Measurements from ENCODE around the gene CCDC12. TPM values are rescaled to one million over a fixed set of nuclear protein-coding genes. Genes with fewer than 3 reads are reported as not detected.

CCDC12 gene
- total RNA-seq, 4 donors from 2014 or later: 43.2 to 60.6 (median 51.8) TPM

GRCh38 chr3:46978985-46979944, 2.7 kb upstream of the CCDC12 start, which contains the start of gene NBEAL2:
Gene NBEAL2 (plus strand): TSS chr3:46979666. CDS start chr3:46979862, 196 bp downstream.
- 1 to 2% methylated on average over 17 to 46 of the region's 73 CpGs for WGBS, 2 donors
- DNase-seq: peak; percentile 97
- intact Hi-C loops (cut with DNase I): no loop called here
- Histone ChIP-seq H3K36me3 (no peaks in the 10 kb centered on the region), H3K27ac (peak within 1 kb of the TSS; percentile 58 to 83 (median 72)), H3K4me1 (peaks cover 29 to 46% of the 10 kb centered on the region in 2 donors), H3K4me3 (replicated peaks in 1 of 3) (peak within 1 kb of the TSS in 2 of 3 donors; percentile 47 to 58), H3K27me3 (no peaks in the 10 kb centered on the region), H3K9me3 (no peaks in the 10 kb centered on the region)
- TF ChIP-seq CTCF (IDR thresholded peaks at IDR 0.05): peak in 3 of 6 experiments; percentile 5 to 23 (median 17)
- peak in 1 of 2 donors; percentile 88 for TF ChIP-seq POLR2A (IDR thresholded peaks at IDR 0.05)

GRCh38 chr3:46978381-46978780, 1.8 kb upstream of the CCDC12 start:
- Histone ChIP-seq H3K4me3 (replicated peaks in 1 of 3) (no peak overlapping the region), H3K36me3 (no peaks in the 10 kb centered on the region), H3K27ac (peak overlapping the region in 2 of 3 donors; percentile 72 to 83), H3K4me1 (peaks cover 29 to 46% of the 10 kb centered on the region in 2 donors), H3K27me3 (no peaks in the 10 kb centered on the region), H3K9me3 (no peaks in the 10 kb centered on the region)
- no peak for TF ChIP-seq CTCF (IDR thresholded peaks at IDR 0.05)
- no peak for TF ChIP-seq POLR2A (IDR thresholded peaks at IDR 0.05)
- WGBS, 2 donors: 96 to 97% methylated on average over 4 to 8 of the region's 9 CpGs
- no peak for DNase-seq
- intact Hi-C loops (cut with DNase I): no loop called here

GRCh38 chr3:46977811-46978195, 1.3 kb upstream of the CCDC12 start:
- H3K27me3 ChIP-seq: no peaks in the 10 kb centered on the region
- DNase-seq: no peak
- no peaks in the 10 kb centered on the region for H3K9me3 ChIP-seq
- TF ChIP-seq CTCF (IDR thresholded peaks at IDR 0.05) (no peak), POLR2A (IDR thresholded peaks at IDR 0.05) (no peak)
- H3K4me1 ChIP-seq: peaks cover 29 to 46% of the 10 kb centered on the region in 2 donors
- intact Hi-C loops (cut with DNase I): no loop called here
- peak overlapping the region in 2 of 3 donors; percentile 72 to 83 for H3K27ac ChIP-seq
- no peaks in the 10 kb centered on the region for H3K36me3 ChIP-seq
- no peak overlapping the region for H3K4me3 ChIP-seq (replicated peaks in 1 of 3)
- 89 to 98% methylated on average over 3 to 5 of the region's 5 CpGs for WGBS, 2 donors

GRCh38 chr3:46974421-46975171, 1.9 kb downstream of the CCDC12 start:
- TF ChIP-seq CTCF (IDR thresholded peaks at IDR 0.05) (no peak), POLR2A (IDR thresholded peaks at IDR 0.05) (no peak)
- WGBS, 2 donors: 81 to 86% methylated on average over 9 of the region's 9 CpGs
- Histone ChIP-seq H3K4me3 (replicated peaks in 1 of 3) (no peak overlapping the region), H3K27ac (no peak overlapping the region), H3K27me3 (no peaks in the 10 kb centered on the region), H3K4me1 (peaks cover 23 to 47% of the 10 kb centered on the region in 2 donors), H3K36me3 (no peaks in the 10 kb centered on the region), H3K9me3 (no peaks in the 10 kb centered on the region)
- no peak for DNase-seq
- intact Hi-C loops (cut with DNase I): no loop called here

Measured in thyroid gland (tissue), 4 donors.